H1 (cell line): ENCODE results near the gene DGCR8. TPM values are rescaled to one million over a fixed set of nuclear protein-coding genes. Genes with fewer than 3 reads are reported as not detected.
A peak's percentile ranks its signal among the peaks of the same experiment; 100 is the strongest.

Experiments used
- CTCF ChIA-PET: fragments of 300-600 bp; sonication (Branson Sonifier 250); formaldehyde crosslinking; loops from one replicate; lab custom pipeline; 2021; ENCODE audit not compliant: partially characterized antibody; lab: Charles Lee
- POLR2A ChIA-PET: fragments of 300-600 bp; sonication (Branson Sonifier 250); formaldehyde crosslinking; loops from one replicate; lab custom pipeline; 2021; ENCODE audit warnings: inconsistent platforms; ENCODE audit not compliant: partially characterized antibody; lab: Charles Lee
- DNase-seq, 2 experiments: peaks; one replicate each; pipeline versions ENCODE4 v3.0.0 to v3.0.0-alpha.2; 2010 to 2022; ENCODE audit warnings: low spot score in 2 of 2, low read depth in 1 of 2, mixed read lengths in 1 of 2
- FAIRE-seq: peaks from 2 replicates; lab custom pipeline; 2011; peaks lifted over from hg19 to GRCh38; lab: Jason Lieb, UNC
- H2AFZ ChIP-seq: 2 replicates; pipeline ENCODE4 v1.8.1; 2012; ENCODE audit warnings: low read length, inconsistent platforms
- H2AK5ac ChIP-seq: 2 replicates; pipeline ENCODE4 v1.6.1; 2013; ENCODE audit warnings: low read depth, low read length
- H2BK120ac ChIP-seq: replicated peaks from 2 replicates; pipeline ENCODE3; 2013; ENCODE audit warnings: low read depth, low read length, inconsistent platforms
- H2BK12ac ChIP-seq: 2 replicates; pipeline ENCODE4 v1.6.1; 2013; ENCODE audit warnings: low read depth, low read length
- H2BK15ac ChIP-seq: 2 replicates; pipeline ENCODE4 v1.6.1; 2013; ENCODE audit warnings: low read length
- H2BK20ac ChIP-seq: 2 replicates; pipeline ENCODE4 v1.6.1; 2013; ENCODE audit warnings: low read length
- H2BK5ac ChIP-seq: 2 replicates; pipeline ENCODE4 v1.6.1; 2013; ENCODE audit warnings: low read depth, low read length
- H3K14ac ChIP-seq: 2 replicates; pipeline ENCODE4 v1.6.1; 2013; ENCODE audit warnings: inconsistent platforms; ENCODE audit not compliant: insufficient read length
- H3K18ac ChIP-seq: 2 replicates; pipeline ENCODE4 v1.6.1; 2013; ENCODE audit warnings: low read length; ENCODE audit errors: extremely low read depth
- H3K23ac ChIP-seq: 2 replicates; pipeline ENCODE4 v1.6.1; 2013; ENCODE audit warnings: inconsistent platforms; ENCODE audit not compliant: insufficient read length
- H3K23me2 ChIP-seq: 2 replicates; pipeline ENCODE4 v1.6.1; 2013; ENCODE audit warnings: low read depth, low read length
- H3K27ac ChIP-seq: 2 replicates; pipeline ENCODE4 v1.6.1; 2011; ENCODE audit warnings: low read depth, low read length, inconsistent platforms
- H3K27me3 ChIP-seq, 4 experiments: replicated peaks in 1 of 4; 1 replicate in 1 of 4; 2 replicates in 3 of 4; pipeline versions ENCODE4 v1.6.1 to v1.8.1; 2011 to 2013; ENCODE audit warnings: low read length in 3 of 4, mild to moderate bottlenecking in 3 of 4, inconsistent platforms in 2 of 4, mixed read lengths in 2 of 4, moderate library complexity in 1 of 4; ENCODE audit not compliant: control insufficient read depth in 3 of 4, insufficient read depth in 3 of 4; ENCODE audit errors: extremely low read depth in 1 of 4
- H3K36me3 ChIP-seq, 4 experiments: 2 replicates each; pipeline versions ENCODE4 v1.6.1 to v1.8.1; 2011 to 2013; ENCODE audit warnings: mild to moderate bottlenecking in 4 of 4, low read length in 3 of 4, moderate library complexity in 2 of 4, control low read depth in 1 of 4, inconsistent platforms in 1 of 4; ENCODE audit not compliant: insufficient read depth in 4 of 4, control insufficient read depth in 2 of 4
- H3K4ac ChIP-seq: replicated peaks from 2 replicates; pipeline ENCODE3; 2013; ENCODE audit warnings: low read length, low read depth, mixed read lengths, inconsistent platforms; ENCODE audit not compliant: insufficient read length
- H3K4me1 ChIP-seq, 4 experiments: replicated peaks in 1 of 4; 1 replicate in 1 of 4; 2 replicates in 3 of 4; pipeline versions ENCODE4 v1.6.1 to v1.8.1; 2011 to 2013; ENCODE audit warnings: low read length in 3 of 4, inconsistent platforms in 2 of 4, mixed read lengths in 1 of 4; ENCODE audit not compliant: insufficient read depth in 4 of 4, control insufficient read depth in 3 of 4
- H3K4me2 ChIP-seq, 2 experiments: 2 replicates each; pipeline versions ENCODE4 v1.6.1 to v1.8.1; 2011 to 2013; ENCODE audit warnings: low read depth in 2 of 2, low read length in 2 of 2, control low read depth in 1 of 2, inconsistent platforms in 1 of 2, mild to moderate bottlenecking in 1 of 2; ENCODE audit not compliant: insufficient read depth in 1 of 2
- H3K4me3 ChIP-seq, 4 experiments: fragments of 200-600, 300-600 bp in 1 of 4; sonication (generic), shearing (Covaris generic), sonication (Bioruptor Twin) in 1 of 4; 2 replicates each; pipeline versions ENCODE4 v1.5.1 to v1.8.1; 2011 to 2016; ENCODE audit warnings: low read length in 4 of 4, low read depth in 3 of 4, control low read depth in 2 of 4, inconsistent platforms in 2 of 4, mild to moderate bottlenecking in 2 of 4, mixed read lengths in 1 of 4, moderate library complexity in 1 of 4; ENCODE audit not compliant: insufficient read depth in 2 of 4; ENCODE audit errors: extremely low read depth in 1 of 4
- H3K56ac ChIP-seq: replicated peaks from 2 replicates; pipeline ENCODE3; 2013; ENCODE audit warnings: low read depth, mild to moderate bottlenecking, mixed read lengths, low read length, inconsistent platforms; ENCODE audit not compliant: insufficient read length
- H3K79me1 ChIP-seq: 2 replicates; pipeline ENCODE4 v1.6.1; 2013; ENCODE audit warnings: low read depth, low read length, control low read depth
- H3K79me2 ChIP-seq, 2 experiments: 2 replicates each; pipeline versions ENCODE4 v1.6.1 to v1.8.1; 2012 to 2013; ENCODE audit warnings: low read length in 2 of 2, mild to moderate bottlenecking in 2 of 2, inconsistent platforms in 1 of 2; ENCODE audit not compliant: insufficient read depth in 2 of 2, control insufficient read depth in 1 of 2
- H3K9ac ChIP-seq, 4 experiments: replicated peaks in 1 of 4; 1 replicate in 1 of 4; 2 replicates in 3 of 4; pipeline versions ENCODE4 v1.6.1 to v1.8.1; 2011 to 2013; ENCODE audit warnings: low read depth in 3 of 4, low read length in 3 of 4, control low read depth in 2 of 4, mild to moderate bottlenecking in 2 of 4, moderate library complexity in 2 of 4, inconsistent platforms in 1 of 4; ENCODE audit errors: extremely low read depth in 1 of 4
- H3K9me3 ChIP-seq, 2 experiments: 2 replicates each; pipeline versions ENCODE4 v1.6.1 to v1.8.1; 2012 to 2013; ENCODE audit warnings: mild to moderate bottlenecking in 2 of 2, moderate library complexity in 2 of 2, control low read depth in 1 of 2, inconsistent platforms in 1 of 2, low read depth in 1 of 2, low read length in 1 of 2, mixed read lengths in 1 of 2; ENCODE audit not compliant: insufficient read depth in 2 of 2
- H4K20me1 ChIP-seq, 2 experiments: replicated peaks in 1 of 2; 2 replicates each; pipeline versions ENCODE3 to v1.8.1; 2011 to 2013; ENCODE audit warnings: inconsistent platforms in 2 of 2, low read length in 2 of 2, mild to moderate bottlenecking in 1 of 2; ENCODE audit not compliant: insufficient read depth in 2 of 2, control insufficient read depth in 1 of 2
- H4K5ac ChIP-seq: 2 replicates; pipeline ENCODE4 v1.6.1; 2013; ENCODE audit warnings: low read length, low read depth, mixed read lengths, inconsistent platforms; ENCODE audit not compliant: insufficient read length
- H4K8ac ChIP-seq: 2 replicates; pipeline ENCODE4 v1.8.0; 2013; ENCODE audit warnings: mild to moderate bottlenecking, moderate library complexity, low read length, inconsistent platforms; ENCODE audit not compliant: insufficient read depth; ENCODE audit errors: extremely low read depth
- H4K91ac ChIP-seq: replicated peaks from 2 replicates; pipeline ENCODE3; 2013; ENCODE audit warnings: low read length, mixed read lengths, inconsistent platforms; ENCODE audit not compliant: insufficient read length
- JUN ChIP-seq: IDR thresholded peaks from 2 replicates; pipeline ENCODE4 v1.6.1; 2011; ENCODE audit warnings: low read depth, mild to moderate bottlenecking, improper control_type of control experiment, low read length
- JUND ChIP-seq: IDR thresholded peaks from 2 replicates; pipeline ENCODE4 v1.6.1; 2011; ENCODE audit warnings: mild to moderate bottlenecking, improper control_type of control experiment, low read length
- KDM4A ChIP-seq: IDR thresholded peaks from one replicate; pipeline ENCODE4 v1.7.1; 2012; ENCODE audit warnings: low read depth, mild to moderate bottlenecking, moderate library complexity, low read length, inconsistent platforms; ENCODE audit not compliant: severe bottlenecking
- NANOG ChIP-seq: IDR thresholded peaks from 2 replicates; pipeline ENCODE4 v1.6.1; 2011; ENCODE audit warnings: low read length, low read depth, mild to moderate bottlenecking, inconsistent platforms; ENCODE audit not compliant: insufficient read depth, poor library complexity, severe bottlenecking
- NRF1 ChIP-seq: IDR thresholded peaks from 2 replicates; pipeline ENCODE4 v1.6.1; 2011; ENCODE audit warnings: mild to moderate bottlenecking, low read depth, low read length, improper control_type of control experiment
- POLR2A ChIP-seq, 2 experiments: IDR thresholded peaks; 1 replicate in 1 of 2; 2 replicates in 1 of 2; pipeline ENCODE4 v1.6.1; 2011; ENCODE audit warnings: low read depth in 2 of 2, low read length in 2 of 2, mild to moderate bottlenecking in 2 of 2; ENCODE audit errors: control extremely low read depth in 1 of 2
- POLR2AphosphoS5 ChIP-seq: IDR thresholded peaks from 2 replicates; pipeline ENCODE4 v1.6.1; 2011; ENCODE audit warnings: low read depth, low read length
- POU5F1 ChIP-seq: IDR thresholded peaks from 2 replicates; pipeline ENCODE4 v1.6.1; 2011; ENCODE audit warnings: low read depth, mild to moderate bottlenecking, low read length, moderate library complexity
- RNF2 ChIP-seq: fragments of 200-900, 300-1000 bp; sonication (generic); IDR thresholded peaks from 2 replicates; pipeline ENCODE4 v1.7.1; 2016; ENCODE audit warnings: borderline replicate concordance, low read depth, mild to moderate bottlenecking, antibody characterized with exemption, low read length; ENCODE audit not compliant: poor library complexity, severe bottlenecking; ENCODE audit errors: missing control alignments
- RXRA ChIP-seq: IDR thresholded peaks from 2 replicates; pipeline ENCODE4 v1.6.1; 2011; ENCODE audit warnings: low read depth, mild to moderate bottlenecking, low read length, moderate library complexity; ENCODE audit not compliant: insufficient read depth
- SP2 ChIP-seq: IDR thresholded peaks from 2 replicates; pipeline ENCODE4 v1.6.1; 2012; ENCODE audit warnings: mild to moderate bottlenecking, low read length, inconsistent platforms
- SP4 ChIP-seq: IDR thresholded peaks from 2 replicates; pipeline ENCODE4 v1.6.1; 2012; ENCODE audit warnings: low read length, inconsistent platforms
- TCF12 ChIP-seq: IDR thresholded peaks from 2 replicates; pipeline ENCODE4 v1.6.1; 2011; ENCODE audit warnings: low read depth, mild to moderate bottlenecking, low read length
- ZNF274 ChIP-seq: IDR thresholded peaks from 2 replicates; pipeline ENCODE4 v1.7.0; 2012; ENCODE audit warnings: low read length, borderline replicate concordance; ENCODE audit errors: extremely low read depth
- WGBS, 2 experiments: shearing (Covaris generic) in 1 of 2; methylation state at CpG; one replicate each; pipeline versions ENCODE4 v1.1.6 to v1.1.7; 2013 to 2015; ENCODE audit warnings: low lambda C conversion rate in 2 of 2, mixed read lengths in 2 of 2, inconsistent platforms in 1 of 2, low coverage in 1 of 2, missing lambda C conversion rate in 1 of 2; ENCODE audit not compliant: insufficient replicate concordance in 2 of 2, insufficient coverage in 1 of 2, insufficient read length in 1 of 2; ENCODE audit errors: extremely low coverage in 1 of 2, missing lambda C conversion rate in 1 of 2; 5-methylcytosine and 5-hydroxymethylcytosine counted together
- polyA plus RNA-seq, 7 experiments: library from polyadenylated mRNA; depleted of rRNA in 3 of 7; stranded (reverse) in 5 of 7; unstranded in 2 of 7; fragments of >200 nt in 5 of 7; fragments of 200-250 nt in 2 of 7; gene quantifications; 1 replicate in 5 of 7; 2 replicates in 1 of 7; 4 replicates in 1 of 7; pipeline versions ENCODE4 v1.2.1 to v1.2.3, GENCODE V29; 2011 to 2013; ENCODE audit warnings: missing spikeins in 2 of 7, mixed read lengths in 2 of 7
- total RNA-seq: library from RNA; stranded (reverse); fragmentation: NEBNext Ultra II Directional; extraction: Animal tissue kit (Norgen Biotek cat#: 25700); gene quantifications from 2 replicates; pipeline ENCODE4 v1.2.1, GENCODE V29; 2021

DGCR8 gene
- total and polyA plus RNA-seq, 2 of the 8 experiments (the other 6 are each of a cell fraction or from before 2014, with no cell fraction given) = 23.7 to 43.7 TPM

GRCh38 chr22:20110359-20110985 is 30.4 kb downstream of the DGCR8 start:
- Histone ChIP-seq H3K27ac (no peak overlapping the region), H3K56ac (no peak overlapping the region), H3K79me2 (peaks cover 0 to 6% of the 10 kb centered on the region in 2 experiments; a peak in 1 of 4 replicates), H3K4me1 (no peaks in the 10 kb centered on the region), H3K27me3 (no peaks in the 10 kb centered on the region), H3K79me1 (peaks cover 4% of the 10 kb centered on the region), H3K9me3 (no peaks in the 10 kb centered on the region), H2AFZ (no peak overlapping the region), H4K91ac (no peak overlapping the region), H3K36me3 (peaks cover 50 to 67% (median 64%) of the 10 kb centered on the region in 4 experiments), H4K20me1 (peaks cover 17 to 38% of the 10 kb centered on the region in 2 experiments), H4K8ac (no peak overlapping the region), H2BK12ac (no peak overlapping the region), H3K4me2 (no peak overlapping the region), H3K4me3 (no peak overlapping the region), H3K14ac (no peak overlapping the region), H2AK5ac (no peak overlapping the region), H3K23ac (no peak overlapping the region), H2BK15ac (no peak overlapping the region), H4K5ac (no peak overlapping the region), H2BK120ac (no peak overlapping the region), H3K9ac (no peak overlapping the region), H3K4ac (no peak overlapping the region), H3K18ac (no peak overlapping the region), H3K23me2 (no peaks in the 10 kb centered on the region), H2BK5ac (no peak overlapping the region), H2BK20ac (no peak overlapping the region)
- no peak for TF ChIP-seq POU5F1
- TF ChIP-seq SP4 = no peak
- no peak for TF ChIP-seq JUND
- no peak for TF ChIP-seq JUN
- TF ChIP-seq NANOG = no peak
- peak; percentile 81; the same call in 1 of the 2 replicates for TF ChIP-seq POLR2AphosphoS5
- TF ChIP-seq SP2 = no peak
- peak in 1 of 2 experiments; percentile 59; a peak in 1 of 3 replicates for TF ChIP-seq POLR2A (IDR thresholded peaks at IDR 0.05; ENCODE audit: control extremely low read depth in 1 of 2, low read depth in 2 of 2, low read length in 2 of 2)
- no peak for TF ChIP-seq NRF1
- TF ChIP-seq RNF2 = no peak
- no peak for TF ChIP-seq ZNF274
- TF ChIP-seq KDM4A = no peak
- no peak for TF ChIP-seq TCF12
- TF ChIP-seq RXRA = no peak
- DNase-seq (no peak), FAIRE-seq (no peak)
- ChIA-PET CTCF (interaction anchor here (0.7 to 3.2 kb wide), 10 partner anchors 10 to 147 kb away, joined by 3 to 23 read pairs (median 4); no protein-coding TSS in a partner anchor), POLR2A (interaction anchor here (1.0 to 22.7 kb wide), 6 partner anchors 10 to 139 kb away, joined by 3 to 598 read pairs (median 16); no protein-coding TSS in a partner anchor)
- 93% methylated on average over 9 of the region's 9 CpGs; no CpG with 5 or more reads in 1 of the 2 experiments for WGBS, 2 experiments
